Measurements from ENCODE around the gene NVL. TPM values are rescaled to one million over a fixed set of nuclear protein-coding genes. Genes with fewer than 3 reads are reported as not detected.
A peak's percentile ranks its signal among the peaks of the same experiment; 100 is the strongest.

NVL gene
- total and polyA plus RNA-seq, 4 donors, result 5.3 to 14.0 (median 11.0) TPM

DNA sequence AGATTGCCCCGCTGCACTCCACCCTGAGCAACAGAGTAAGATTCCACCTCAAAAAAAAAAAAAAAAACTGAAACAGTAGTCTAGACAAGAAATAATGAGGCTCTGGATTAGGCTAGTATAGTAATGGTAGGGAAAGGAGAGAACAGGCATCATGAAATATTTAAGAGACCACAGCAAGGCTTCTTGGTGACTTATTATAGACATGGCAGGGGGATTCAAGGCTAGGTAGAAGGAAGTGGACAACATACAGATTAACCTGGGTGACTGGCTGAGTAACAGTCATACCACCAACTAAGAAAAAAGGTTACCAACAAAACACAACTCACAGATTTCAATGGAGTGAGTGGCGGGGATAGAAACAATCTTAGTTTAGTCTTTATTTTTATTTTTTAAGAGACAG is 8.3 kb downstream of the NVL start:
- no peak overlapping the region for H3K27ac ChIP-seq (ENCODE audit: low read depth in 1 of 2, low read length in 2 of 2)
- H3K27me3 ChIP-seq (ENCODE audit: control insufficient read depth in 4 of 4, insufficient read depth in 4 of 4, low read length in 3 of 4), result no peaks in the 10 kb centered on the region
- 99% methylated on average over 2 of the region's 2 CpGs for WGBS
- DNase-seq (ENCODE audit: low spot score), result no peak
- TF ChIP-seq FOXA2 (IDR thresholded peaks at IDR 0.05), result no peak
- TF ChIP-seq, protein P1, sequence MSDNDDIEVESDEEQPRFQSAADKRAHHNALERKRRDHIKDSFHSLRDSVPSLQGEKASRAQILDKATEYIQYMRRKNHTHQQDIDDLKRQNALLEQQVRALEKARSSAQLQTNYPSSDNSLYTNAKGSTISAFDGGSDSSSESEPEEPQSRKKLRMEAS (IDR thresholded peaks at IDR 0.05), result no peak
- TF ChIP-seq HNF4G (IDR thresholded peaks at IDR 0.05), result no peak
- TF ChIP-seq NR2F2 (IDR thresholded peaks at IDR 0.05), result no peak
- TF ChIP-seq RAD21 (IDR thresholded peaks at IDR 0.05), result no peak
- TF ChIP-seq TAF1 (conservative IDR thresholded peaks at IDR 0.05), result no peak
- TF ChIP-seq RXRA (IDR thresholded peaks at IDR 0.05), result no peak
- TF ChIP-seq REST (IDR thresholded peaks at IDR 0.05), result no peak
- no peak for TF ChIP-seq CTCF (IDR thresholded peaks at IDR 0.05; ENCODE audit: low read depth, low read length, missing input control)
- TF ChIP-seq HNF4A (conservative IDR thresholded peaks at IDR 0.05), result no peak
- TF ChIP-seq EGR1 (IDR thresholded peaks at IDR 0.05; ENCODE audit: low read depth in 2 of 2), result no peak
- no peak overlapping the region for H3K4me3 ChIP-seq (ENCODE audit: low read depth in 1 of 3, low read length in 3 of 3)
- H3K9ac ChIP-seq (ENCODE audit: low read depth in 1 of 2, low read length in 2 of 2), result no peak overlapping the region
- H3K36me3 ChIP-seq (ENCODE audit: control insufficient read depth in 4 of 4, insufficient read depth in 3 of 4, low read depth in 1 of 4, low read length in 3 of 4), result peaks cover 0 to 6% (median 2%) of the 10 kb centered on the region in 4 donors
- peaks cover 0 to 7% (median under 1%) of the 10 kb centered on the region in 4 donors for H3K4me1 ChIP-seq (ENCODE audit: control insufficient read depth in 4 of 4, insufficient read depth in 4 of 4, low read length in 3 of 4)
- no peaks in the 10 kb centered on the region for H3K9me3 ChIP-seq (ENCODE audit: control insufficient read depth in 4 of 4, low read length in 3 of 4)

DNA sequence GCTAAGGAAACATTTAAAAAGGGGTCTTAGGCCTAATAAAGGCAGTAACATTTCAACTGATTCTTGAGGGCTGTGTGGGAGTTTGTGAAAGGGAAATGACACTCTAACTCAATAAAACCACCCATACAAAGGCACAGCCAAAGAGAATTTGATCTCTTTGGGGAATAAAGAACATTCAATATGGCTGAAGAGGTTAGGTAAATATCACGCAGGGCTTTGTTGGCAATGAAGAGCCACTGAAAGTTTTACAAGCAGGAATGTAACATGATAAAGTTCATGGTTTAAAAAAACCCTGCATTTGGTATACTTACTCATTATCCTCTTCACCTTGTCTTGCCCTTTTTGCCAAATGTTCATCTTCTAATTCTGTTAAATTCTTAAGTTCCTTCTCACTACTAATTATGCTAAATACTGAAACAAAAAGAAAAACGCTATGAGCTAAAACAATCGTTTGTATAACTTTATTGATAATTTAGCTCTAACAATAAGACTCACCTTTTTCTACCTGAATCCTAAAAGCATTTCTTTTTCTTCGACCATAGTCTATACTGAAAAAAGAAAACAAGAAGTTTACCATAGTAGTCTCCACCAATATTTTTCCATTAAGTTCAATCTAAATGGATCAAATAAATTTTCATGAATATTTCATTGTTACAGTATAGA is 12.5 kb downstream of the NVL start:
- Histone ChIP-seq H3K36me3 (ENCODE audit: control insufficient read depth in 4 of 4, insufficient read depth in 3 of 4, low read depth in 1 of 4, low read length in 3 of 4) (peaks cover 0 to 8% (median 4%) of the 10 kb centered on the region in 4 donors), H3K27me3 (ENCODE audit: control insufficient read depth in 4 of 4, insufficient read depth in 4 of 4, low read length in 3 of 4) (no peaks in the 10 kb centered on the region), H3K9me3 (ENCODE audit: control insufficient read depth in 4 of 4, low read length in 3 of 4) (no peaks in the 10 kb centered on the region), H3K4me3 (ENCODE audit: low read depth in 1 of 3, low read length in 3 of 3) (no peak overlapping the region), H3K4me1 (ENCODE audit: control insufficient read depth in 4 of 4, insufficient read depth in 4 of 4, low read length in 3 of 4) (peaks cover 0 to 5% (median 0%) of the 10 kb centered on the region in 4 donors), H3K9ac (ENCODE audit: low read depth in 1 of 2, low read length in 2 of 2) (no peak overlapping the region), H3K27ac (ENCODE audit: low read depth in 1 of 2, low read length in 2 of 2) (no peak overlapping the region)
- TF ChIP-seq, protein P1 (IDR thresholded peaks at IDR 0.05), result no peak
- TF ChIP-seq YY1 (IDR thresholded peaks at IDR 0.05) (peak; percentile 72), HNF4A (conservative IDR thresholded peaks at IDR 0.05) (no peak)
- 70% methylated on average over 4 of the region's 4 CpGs for WGBS
- DNase-seq (ENCODE audit: low spot score), result no peak
